Pancreas (tissue), 10 donors: ENCODE measurements around the gene TYRO3. TPM values are rescaled to one million over a fixed set of nuclear protein-coding genes. Genes with fewer than 3 reads are reported as not detected.
A peak's percentile ranks its signal among the peaks of the same experiment; 100 is the strongest.

Experiments used
- ATAC-seq, 4 donors: fragments of 200-7000 bp; cut with Tn5 transposase; one replicate each; pipeline versions ENCODE4 v1.8.0 to v1.9.1; 2020; ENCODE audit warnings: mild to moderate bottlenecking in 4 of 4, moderate library complexity in 4 of 4
- DNase-seq, 6 donors: peaks; one replicate each; pipeline ENCODE4 v3.0.0-alpha.2; 2020
- FAIRE-seq: peaks from 2 replicates; lab custom pipeline; 2012; peaks lifted over from hg19 to GRCh38; lab: Jason Lieb, UNC
- H3K27ac ChIP-seq, 4 donors: fragments of 200-600 bp; sonication (generic); 1 replicate in 3 of 4; 2 replicates in 1 of 4; pipeline versions ENCODE4 v1.5.0 to v1.8.0; 2020
- H3K27me3 ChIP-seq, 4 donors: fragments of 200-600 bp; one replicate each; pipeline ENCODE4 v1.8.0; 2021
- H3K36me3 ChIP-seq, 3 donors: fragments of 200-600 bp; sonication (generic) in 1 of 3; one replicate each; pipeline versions ENCODE4 v1.5.0 to v1.8.0; 2020 to 2021
- H3K4me1 ChIP-seq, 3 donors: fragments of 200-600 bp; one replicate each; pipeline ENCODE4 v1.8.0; 2021
- H3K4me3 ChIP-seq, 4 donors: fragments of 200-600 bp; sonication (generic) in 2 of 4; one replicate each; pipeline versions ENCODE4 v1.5.0 to v1.8.0; 2020 to 2021
- H3K9me3 ChIP-seq, 4 donors: fragments of 200-600 bp; one replicate each; pipeline ENCODE4 v1.8.0; 2021
- WGBS, 2 donors: extraction: QIAGEN DNeasy Blood & Tissue Kit; methylation state at CpG; one replicate each; pipeline ENCODE4 v1.1.7; 2013; 5-methylcytosine and 5-hydroxymethylcytosine counted together
- intact Hi-C, 3 donors: fragments of 100-400 bp; cut with DNase I; formaldehyde crosslinking; loops; one replicate each; pipeline versions ENCODE4 v1.11.1 to v1.14.2; 2022
- polyA plus RNA-seq, 2 donors: library from polyadenylated mRNA; stranded (reverse); fragments of 200-250 nt; gene quantifications; one replicate each; pipeline ENCODE4 v1.2.3, GENCODE V29; 2013
- total RNA-seq, 6 donors: library from RNA; stranded (reverse); fragmentation: NEBNext Ultra II Directional in 4 of 6; extraction: Animal tissue kit (Norgen Biotek cat#: 25700) in 4 of 6; gene quantifications; one replicate each; pipeline versions ENCODE4 v1.2.1 to v1.2.4, GENCODE V29; 2021 to 2023
- TF ChIP-seq, protein P1 (sequence below), 4 donors: fragments of 200-600 bp; sonication (generic) in 3 of 4; IDR thresholded peaks; one replicate each; pipeline versions ENCODE4 v1.5.0 to v1.8.0; 2021; ENCODE audit warnings: antibody characterized with exemption in 4 of 4
- donor health status: healthy with polysubstance abuse.
- donor health status: DM: no; HTN: no; CAD: no; lungs with moderate emphysema.
- donor health status: DM: no; HTN: no; CAD: no.
- donor health status: control.
- donor health status: control.
- donor health status: Bipolar disorder and iron deficiency.
- donor health status: DM: yes; HTN: yes; CAD: no.
- donor health status: DM: no; HTN: no; CAD: no.
- donor health status: DM: no; HTN: no; CAD: no.
- donor health status: DM: yes; HTN: yes; CAD: no.

TYRO3 gene
- total and polyA plus RNA-seq, 8 donors, result 7.3 to 14.4 (median 9.9) TPM

- FAIRE-seq, result no peak
Observed at GRCh38 chr15:41573396-41573795, 14.4 kb downstream of the TYRO3 start.

DNA sequence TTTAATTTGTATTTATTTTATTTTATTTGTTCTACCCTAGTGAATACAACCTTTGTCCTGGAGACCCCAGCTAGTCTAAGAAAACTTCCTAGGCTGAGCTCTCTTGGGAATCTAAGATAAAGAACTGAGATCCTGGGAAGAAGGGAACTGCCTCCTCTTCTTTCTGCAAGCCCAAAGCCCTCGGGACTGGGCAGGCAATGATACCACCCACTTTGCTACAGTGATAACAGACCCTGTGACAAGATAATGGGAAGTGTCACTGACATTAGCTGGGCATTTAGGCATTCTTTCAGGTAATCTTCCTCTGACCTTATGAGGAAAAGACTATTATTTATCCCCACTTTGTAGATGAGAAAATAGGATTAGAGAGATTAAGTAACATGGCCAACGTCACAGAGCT is 15.1 kb downstream of the TYRO3 start:
- Histone ChIP-seq H3K36me3 (no peaks in the 10 kb centered on the region), H3K9me3 (no peaks in the 10 kb centered on the region), H3K4me3 (no peak overlapping the region), H3K27me3 (no peaks in the 10 kb centered on the region), H3K4me1 (no peaks in the 10 kb centered on the region), H3K27ac (no peak overlapping the region)
- 68 to 75% methylated on average over 2 of the region's 2 CpGs for WGBS, 2 donors
- no peak for FAIRE-seq
- no peak for DNase-seq
- no peak for ATAC-seq
- intact Hi-C loops, result no loop called here
- TF ChIP-seq, protein P1, sequence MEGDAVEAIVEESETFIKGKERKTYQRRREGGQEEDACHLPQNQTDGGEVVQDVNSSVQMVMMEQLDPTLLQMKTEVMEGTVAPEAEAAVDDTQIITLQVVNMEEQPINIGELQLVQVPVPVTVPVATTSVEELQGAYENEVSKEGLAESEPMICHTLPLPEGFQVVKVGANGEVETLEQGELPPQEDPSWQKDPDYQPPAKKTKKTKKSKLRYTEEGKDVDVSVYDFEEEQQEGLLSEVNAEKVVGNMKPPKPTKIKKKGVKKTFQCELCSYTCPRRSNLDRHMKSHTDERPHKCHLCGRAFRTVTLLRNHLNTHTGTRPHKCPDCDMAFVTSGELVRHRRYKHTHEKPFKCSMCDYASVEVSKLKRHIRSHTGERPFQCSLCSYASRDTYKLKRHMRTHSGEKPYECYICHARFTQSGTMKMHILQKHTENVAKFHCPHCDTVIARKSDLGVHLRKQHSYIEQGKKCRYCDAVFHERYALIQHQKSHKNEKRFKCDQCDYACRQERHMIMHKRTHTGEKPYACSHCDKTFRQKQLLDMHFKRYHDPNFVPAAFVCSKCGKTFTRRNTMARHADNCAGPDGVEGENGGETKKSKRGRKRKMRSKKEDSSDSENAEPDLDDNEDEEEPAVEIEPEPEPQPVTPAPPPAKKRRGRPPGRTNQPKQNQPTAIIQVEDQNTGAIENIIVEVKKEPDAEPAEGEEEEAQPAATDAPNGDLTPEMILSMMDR (IDR thresholded peaks at IDR 0.05), result no peak

More at GRCh38 chr15:41573396-41573795, 14.4 kb downstream of the TYRO3 start:
- 89 to 96% methylated on average over 13 of the region's 13 CpGs for WGBS, 2 donors
- H3K4me3 ChIP-seq, result no peak overlapping the region
- H3K27ac ChIP-seq, result no peak overlapping the region
- no peaks in the 10 kb centered on the region for H3K27me3 ChIP-seq
- no peak for DNase-seq
- no peaks in the 10 kb centered on the region for H3K9me3 ChIP-seq
- H3K36me3 ChIP-seq, result no peaks in the 10 kb centered on the region
- TF ChIP-seq, protein P1 (IDR thresholded peaks at IDR 0.05), result no peak
- intact Hi-C loops, result no loop called here
- ATAC-seq, result no peak
- H3K4me1 ChIP-seq, result no peaks in the 10 kb centered on the region

GRCh38 chr15:41575282-41575681 is 16.3 kb downstream of the TYRO3 start:
- no peaks in the 10 kb centered on the region for H3K27me3 ChIP-seq
- no peak overlapping the region for H3K4me3 ChIP-seq
- no peaks in the 10 kb centered on the region for H3K4me1 ChIP-seq
- ATAC-seq (peak; percentile 75 to 93 (median 90)), DNase-seq (peak; percentile 58 to 89 (median 71)), FAIRE-seq (no peak)
- TF ChIP-seq, protein P1 (IDR thresholded peaks at IDR 0.05), result no peak
- H3K36me3 ChIP-seq, result no peaks in the 10 kb centered on the region
- H3K27ac ChIP-seq, result no peak overlapping the region
- intact Hi-C loops, result no loop called here
- WGBS, 2 donors, result 33 to 39% methylated on average over 6 of the region's 6 CpGs
- no peaks in the 10 kb centered on the region for H3K9me3 ChIP-seq

DNA sequence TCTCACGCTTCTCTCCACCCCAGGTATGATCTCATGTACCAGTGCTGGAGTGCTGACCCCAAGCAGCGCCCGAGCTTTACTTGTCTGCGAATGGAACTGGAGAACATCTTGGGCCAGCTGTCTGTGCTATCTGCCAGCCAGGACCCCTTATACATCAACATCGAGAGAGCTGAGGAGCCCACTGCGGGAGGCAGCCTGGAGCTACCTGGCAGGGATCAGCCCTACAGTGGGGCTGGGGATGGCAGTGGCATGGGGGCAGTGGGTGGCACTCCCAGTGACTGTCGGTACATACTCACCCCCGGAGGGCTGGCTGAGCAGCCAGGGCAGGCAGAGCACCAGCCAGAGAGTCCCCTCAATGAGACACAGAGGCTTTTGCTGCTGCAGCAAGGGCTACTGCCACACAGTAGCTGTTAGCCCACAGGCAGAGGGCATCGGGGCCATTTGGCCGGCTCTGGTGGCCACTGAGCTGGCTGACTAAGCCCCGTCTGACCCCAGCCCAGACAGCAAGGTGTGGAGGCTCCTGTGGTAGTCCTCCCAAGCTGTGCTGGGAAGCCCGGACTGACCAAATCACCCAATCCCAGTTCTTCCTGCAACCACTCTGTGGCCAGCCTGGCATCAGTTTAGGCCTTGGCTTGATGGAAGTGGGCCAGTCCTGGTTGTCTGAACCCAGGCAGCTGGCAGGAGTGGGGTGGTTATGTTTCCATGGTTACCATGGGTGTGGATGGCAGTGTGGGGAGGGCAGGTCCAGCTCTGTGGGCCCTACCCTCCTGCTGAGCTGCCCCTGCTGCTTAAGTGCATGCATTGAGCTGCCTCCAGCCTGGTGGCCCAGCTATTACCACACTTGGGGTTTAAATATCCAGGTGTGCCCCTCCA is 19.1 kb downstream of the TYRO3 start:
- TF ChIP-seq, protein P1 (IDR thresholded peaks at IDR 0.05), result no peak
- ATAC-seq, result peak; percentile 36 to 55 (median 45)
- DNase-seq, result peak in 2 of 6 donors; percentile 42 to 78
- no peaks in the 10 kb centered on the region for H3K9me3 ChIP-seq
- intact Hi-C loops, result no loop called here
- no peaks in the 10 kb centered on the region for H3K36me3 ChIP-seq
- H3K27ac ChIP-seq, result no peak overlapping the region
- no peak overlapping the region for H3K4me3 ChIP-seq
- WGBS, 2 donors, result 93 to 96% methylated on average over 12 of the region's 12 CpGs
- no peaks in the 10 kb centered on the region for H3K27me3 ChIP-seq
- no peak for FAIRE-seq
- no peaks in the 10 kb centered on the region for H3K4me1 ChIP-seq
